ENCODE results near the gene CLNK. TPM values are rescaled to one million over a fixed set of nuclear protein-coding genes. Genes with fewer than 3 reads are reported as not detected.

CLNK gene
- total and polyA plus RNA-seq, 2 of the 8 experiments (the other 6 are each of a cell fraction or from before 2014, with no cell fraction given), result not detected

GRCh38 chr4:10613926-10614478, 70.6 kb downstream of the CLNK start:
- no peak for DNase-seq (ENCODE audit: low read depth in 1 of 2, low spot score in 2 of 2)
- Histone ChIP-seq H3K27me3 (replicated peaks in 1 of 4; ENCODE audit: control insufficient read depth in 3 of 4, extremely low read depth in 1 of 4, insufficient read depth in 3 of 4, low read length in 3 of 4) (no peaks in the 10 kb centered on the region), H2BK5ac (ENCODE audit: low read depth, low read length) (no peak overlapping the region), H4K8ac (ENCODE audit: extremely low read depth, insufficient read depth, low read length) (no peak overlapping the region), H3K4me3 (ENCODE audit: extremely low read depth in 1 of 4, insufficient read depth in 2 of 4, low read depth in 3 of 4, low read length in 4 of 4) (no peak overlapping the region), H3K23ac (ENCODE audit: insufficient read length) (no peak overlapping the region), H4K20me1 (replicated peaks in 1 of 2; ENCODE audit: control insufficient read depth in 1 of 2, insufficient read depth in 2 of 2, low read length in 2 of 2) (no peaks in the 10 kb centered on the region), H3K79me1 (ENCODE audit: low read depth, low read length) (no peaks in the 10 kb centered on the region), H2AK5ac (ENCODE audit: low read depth, low read length) (no peak overlapping the region), H3K4me1 (replicated peaks in 1 of 4; ENCODE audit: control insufficient read depth in 3 of 4, insufficient read depth in 4 of 4, low read length in 3 of 4) (no peaks in the 10 kb centered on the region), H2BK12ac (ENCODE audit: low read depth, low read length) (no peak overlapping the region), H2BK120ac (replicated peaks; ENCODE audit: low read depth, low read length) (no peak overlapping the region), H3K56ac (replicated peaks; ENCODE audit: insufficient read length, low read depth, low read length) (no peak overlapping the region), H2BK15ac (ENCODE audit: low read length) (no peak overlapping the region), H3K9me3 (ENCODE audit: insufficient read depth in 2 of 2, low read depth in 1 of 2, low read length in 1 of 2) (no peaks in the 10 kb centered on the region), H3K23me2 (ENCODE audit: low read depth, low read length) (no peaks in the 10 kb centered on the region), H3K9ac (replicated peaks in 1 of 4; ENCODE audit: extremely low read depth in 1 of 4, low read depth in 3 of 4, low read length in 3 of 4) (no peak overlapping the region), H2BK20ac (ENCODE audit: low read length) (no peak overlapping the region), H3K14ac (ENCODE audit: insufficient read length) (no peak overlapping the region), H3K36me3 (ENCODE audit: control insufficient read depth in 2 of 4, insufficient read depth in 4 of 4, low read length in 3 of 4) (no peaks in the 10 kb centered on the region), H3K4me2 (ENCODE audit: insufficient read depth in 1 of 2, low read depth in 2 of 2, low read length in 2 of 2) (no peak overlapping the region), H3K79me2 (ENCODE audit: control insufficient read depth in 1 of 2, insufficient read depth in 2 of 2, low read length in 2 of 2) (no peaks in the 10 kb centered on the region), H3K4ac (replicated peaks; ENCODE audit: insufficient read length, low read depth, low read length) (no peak overlapping the region), H2AFZ (ENCODE audit: low read length) (no peak overlapping the region), H3K18ac (ENCODE audit: extremely low read depth, low read length) (no peak overlapping the region), H3K27ac (ENCODE audit: low read depth, low read length) (no peak overlapping the region), H4K5ac (ENCODE audit: insufficient read length, low read depth, low read length) (no peak overlapping the region), H4K91ac (replicated peaks; ENCODE audit: insufficient read length, low read length) (no peak overlapping the region)
- WGBS, 2 experiments (ENCODE audit: extremely low coverage in 1 of 2, insufficient coverage in 1 of 2, insufficient read length in 1 of 2, insufficient replicate concordance in 2 of 2, low coverage in 1 of 2, low lambda C conversion rate in 2 of 2, missing lambda C conversion rate in 1 of 2), result 77% methylated on average over 5 of the region's 5 CpGs; no CpG with 5 or more reads in 1 of the 2 experiments
- ChIA-PET POLR2A (ENCODE audit: partially characterized antibody) (no interaction called here), CTCF (ENCODE audit: partially characterized antibody) (no interaction called here)
- no peak for FAIRE-seq
- TF ChIP-seq KDM5A (IDR thresholded peaks at IDR 0.05; ENCODE audit: low read length), result no peak
- no peak for TF ChIP-seq YY1 (IDR thresholded peaks at IDR 0.05; ENCODE audit: low read depth, low read length)
- no peak for TF ChIP-seq GTF2F1 (IDR thresholded peaks at IDR 0.05; ENCODE audit: borderline replicate concordance, low read depth, low read length)
- TF ChIP-seq HDAC2 (IDR thresholded peaks at IDR 0.05; ENCODE audit: borderline replicate concordance in 1 of 2, low read depth in 2 of 2, low read length in 2 of 2), result no peak
- no peak for TF ChIP-seq TEAD4 (IDR thresholded peaks at IDR 0.05; ENCODE audit: low read depth, low read length)
- TF ChIP-seq SP2 (IDR thresholded peaks at IDR 0.05; ENCODE audit: low read length), result no peak
- no peak for TF ChIP-seq NANOG (IDR thresholded peaks at IDR 0.05; ENCODE audit: insufficient read depth, low read depth, low read length, poor library complexity, severe bottlenecking)
- TF ChIP-seq CBX8 (IDR thresholded peaks at IDR 0.05; ENCODE audit: borderline replicate concordance, low read depth, low read length), result no peak
- no peak for TF ChIP-seq RXRA (IDR thresholded peaks at IDR 0.05; ENCODE audit: insufficient read depth, low read depth, low read length)
- no peak for TF ChIP-seq POLR2A (IDR thresholded peaks at IDR 0.05; ENCODE audit: control extremely low read depth in 1 of 2, low read depth in 2 of 2, low read length in 2 of 2)
- no peak for TF ChIP-seq ZNF274 (IDR thresholded peaks at IDR 0.05; ENCODE audit: borderline replicate concordance, extremely low read depth, low read length)
- TF ChIP-seq TCF12 (IDR thresholded peaks at IDR 0.05; ENCODE audit: low read depth, low read length), result no peak
- TF ChIP-seq SRF (IDR thresholded peaks at IDR 0.05; ENCODE audit: low read depth, low read length), result no peak
- no peak for TF ChIP-seq EGR1 (IDR thresholded peaks at IDR 0.05; ENCODE audit: borderline replicate concordance, low read depth, low read length)
- no peak for TF ChIP-seq MAFK (IDR thresholded peaks at IDR 0.05; ENCODE audit: low read depth, low read length)
- no peak for TF ChIP-seq CREB1 (IDR thresholded peaks at IDR 0.05)
